Activated naive CD4-positive, alpha-beta T cell treated with anti-CD3 and anti-CD28 coated beads for 36 hours (primary cell): Measurements from ENCODE around the gene NMNAT2. TPM values are rescaled to one million over a fixed set of nuclear protein-coding genes. Genes with fewer than 3 reads are reported as not detected.

Source experiments
- CTCF ChIA-PET: fragments of 350-600 bp; sonication (Branson Sonifier 250); formaldehyde crosslinking; loops from one replicate; lab custom pipeline; 2021; ENCODE audit warnings: antibody characterized with exemption; lab: Charles Lee
- DNase-seq: peaks from one replicate; pipeline ENCODE4 v3.0.0-alpha.2; 2020
- H3K27ac Mint-ChIP-seq: one replicate; pipeline ENCODE4 v1.8.0; 2021; ENCODE audit warnings: mild to moderate bottlenecking, mixed read lengths
- H3K27me3 Mint-ChIP-seq: one replicate; pipeline ENCODE4 v1.8.0; 2021; ENCODE audit warnings: low read depth, mixed read lengths
- H3K36me3 Mint-ChIP-seq: one replicate; pipeline ENCODE4 v1.8.0; 2021; ENCODE audit warnings: low read depth, mixed read lengths
- H3K4me1 Mint-ChIP-seq: one replicate; pipeline ENCODE4 v1.8.0; 2021; ENCODE audit warnings: low read depth, mixed read lengths
- H3K4me3 Mint-ChIP-seq: one replicate; pipeline ENCODE4 v1.8.0; 2021; ENCODE audit warnings: mild to moderate bottlenecking, moderate library complexity, mixed read lengths
- H3K9me3 Mint-ChIP-seq: one replicate; pipeline ENCODE4 v1.8.0; 2021; ENCODE audit warnings: mixed read lengths
- intact Hi-C: fragments of 100-400 bp; cut with micrococcal nuclease; formaldehyde crosslinking; loops from one replicate; pipeline ENCODE4 v1.15.1; 2023
- total RNA-seq, 2 experiments: library from RNA; stranded (reverse); gene quantifications; one replicate each; pipeline ENCODE4 v1.2.3, GENCODE V29; 2021

The NMNAT2 gene
- total RNA-seq, 2 experiments from 2014 or later = not detected

GRCh38 chr1:183323849-183324683 is 94.1 kb downstream of the NMNAT2 start:
- Mint-ChIP-seq H3K4me1 (no peaks in the 10 kb centered on the region), H3K4me3 (no peak overlapping the region), H3K36me3 (no peaks in the 10 kb centered on the region), H3K27me3 (peaks cover 10% of the 10 kb centered on the region), H3K27ac (no peak overlapping the region), H3K9me3 (no peaks in the 10 kb centered on the region)
- CTCF ChIA-PET = no interaction called here
- intact Hi-C loops = no loop called here
- DNase-seq = peak; percentile 13

GRCh38 chr1:183319606-183320005 is 98.6 kb downstream of the NMNAT2 start:
- Mint-ChIP-seq H3K27me3 (peaks cover 10% of the 10 kb centered on the region), H3K27ac (no peak overlapping the region), H3K9me3 (no peaks in the 10 kb centered on the region), H3K4me3 (no peak overlapping the region), H3K36me3 (no peaks in the 10 kb centered on the region), H3K4me1 (no peaks in the 10 kb centered on the region)
- intact Hi-C loops = loop anchor here (10.0 kb wide), 1 partner anchor 355 kb away; no protein-coding TSS in a partner anchor
- DNase-seq = no peak
- CTCF ChIA-PET = no interaction called here

- intact Hi-C loops = loop anchor here (10.0 kb wide), 1 partner anchor 354 kb away; no protein-coding TSS in a partner anchor
- CTCF ChIA-PET = no interaction called here
- Mint-ChIP-seq H3K4me1 (no peaks in the 10 kb centered on the region), H3K27me3 (peaks cover 10% of the 10 kb centered on the region), H3K4me3 (no peak overlapping the region), H3K9me3 (no peaks in the 10 kb centered on the region), H3K27ac (no peak overlapping the region), H3K36me3 (no peaks in the 10 kb centered on the region)
- no peak for DNase-seq
Observed at GRCh38 chr1:183319051-183319450, 99.1 kb downstream of the NMNAT2 start.

- no peak overlapping the region for H3K4me3 Mint-ChIP-seq
- no peaks in the 10 kb centered on the region for H3K4me1 Mint-ChIP-seq
- CTCF ChIA-PET = no interaction called here
- no peaks in the 10 kb centered on the region for H3K9me3 Mint-ChIP-seq
- H3K27ac Mint-ChIP-seq = no peak overlapping the region
- peaks cover 10% of the 10 kb centered on the region for H3K27me3 Mint-ChIP-seq
- DNase-seq = peak; percentile 31
- no peaks in the 10 kb centered on the region for H3K36me3 Mint-ChIP-seq
- intact Hi-C loops = loop anchor here (1.0 to 10.0 kb wide), 2 partner anchors 37 to 354 kb away; no protein-coding TSS in a partner anchor
Observed at GRCh38 chr1:183318433-183318832, 99.7 kb downstream of the NMNAT2 start.

GRCh38 chr1:183315991-183316758 is 102.0 kb downstream of the NMNAT2 start:
- peaks cover 4% of the 10 kb centered on the region for H3K27me3 Mint-ChIP-seq
- peaks cover 3% of the 10 kb centered on the region for H3K4me1 Mint-ChIP-seq
- intact Hi-C loops = loop anchor here (10.0 kb wide), 1 partner anchor 351 kb away; no protein-coding TSS in a partner anchor
- DNase-seq = no peak
- no peak overlapping the region for H3K4me3 Mint-ChIP-seq
- CTCF ChIA-PET = interaction anchor here (0.6 kb wide), 1 partner anchor 1576 kb away, joined by 4 read pairs; no protein-coding TSS in a partner anchor
- no peak overlapping the region for H3K27ac Mint-ChIP-seq
- H3K36me3 Mint-ChIP-seq = no peaks in the 10 kb centered on the region
- H3K9me3 Mint-ChIP-seq = no peaks in the 10 kb centered on the region

- no peak overlapping the region for H3K27ac Mint-ChIP-seq
- intact Hi-C loops = loop anchor here (10.0 kb wide), 1 partner anchor 348 kb away; no protein-coding TSS in a partner anchor
Observed at GRCh38 chr1:183313063-183313462, 105.1 kb downstream of the NMNAT2 start.

GRCh38 chr1:183310753-183311479 is 107.3 kb downstream of the NMNAT2 start:
- DNase-seq = peak; percentile 37
- intact Hi-C loops = loop anchor here (10.0 kb wide), 1 partner anchor 346 kb away; no protein-coding TSS in a partner anchor
- H3K4me3 Mint-ChIP-seq = no peak overlapping the region
- H3K27me3 Mint-ChIP-seq = no peaks in the 10 kb centered on the region
- H3K27ac Mint-ChIP-seq = no peak overlapping the region
- peaks cover 12% of the 10 kb centered on the region for H3K4me1 Mint-ChIP-seq
- CTCF ChIA-PET = no interaction called here
- no peaks in the 10 kb centered on the region for H3K9me3 Mint-ChIP-seq
- H3K36me3 Mint-ChIP-seq = no peaks in the 10 kb centered on the region

More at GRCh38 chr1:183313063-183313462, 105.1 kb downstream of the NMNAT2 start:
- Mint-ChIP-seq H3K27me3 (no peaks in the 10 kb centered on the region), H3K9me3 (no peaks in the 10 kb centered on the region), H3K4me3 (no peak overlapping the region), H3K4me1 (peaks cover 12% of the 10 kb centered on the region), H3K36me3 (no peaks in the 10 kb centered on the region)
- CTCF ChIA-PET = no interaction called here
- no peak for DNase-seq

- no peak for DNase-seq
- H3K27me3 Mint-ChIP-seq = no peaks in the 10 kb centered on the region
- H3K4me3 Mint-ChIP-seq = no peak overlapping the region
- H3K36me3 Mint-ChIP-seq = no peaks in the 10 kb centered on the region
- no peak overlapping the region for H3K27ac Mint-ChIP-seq
- H3K9me3 Mint-ChIP-seq = no peaks in the 10 kb centered on the region
- H3K4me1 Mint-ChIP-seq = peaks cover 12% of the 10 kb centered on the region
- intact Hi-C loops = no loop called here
- CTCF ChIA-PET = no interaction called here
Observed at GRCh38 chr1:183308719-183309118, 109.5 kb downstream of the NMNAT2 start.

GRCh38 chr1:183306317-183307042 is 111.7 kb downstream of the NMNAT2 start:
- H3K27me3 Mint-ChIP-seq = no peaks in the 10 kb centered on the region
- CTCF ChIA-PET = interaction anchor here (1.0 to 1.2 kb wide), 3 partner anchors 8 to 45 kb away, joined by 3 to 4 read pairs (median 3); no protein-coding TSS in a partner anchor
- peaks cover 10% of the 10 kb centered on the region for H3K4me1 Mint-ChIP-seq
- no peaks in the 10 kb centered on the region for H3K36me3 Mint-ChIP-seq
- H3K9me3 Mint-ChIP-seq = no peaks in the 10 kb centered on the region
- intact Hi-C loops = no loop called here
- no peak overlapping the region for H3K27ac Mint-ChIP-seq
- no peak for DNase-seq
- H3K4me3 Mint-ChIP-seq = no peak overlapping the region

- H3K27me3 Mint-ChIP-seq = no peaks in the 10 kb centered on the region
- H3K9me3 Mint-ChIP-seq = no peaks in the 10 kb centered on the region
- H3K4me1 Mint-ChIP-seq = no peaks in the 10 kb centered on the region
- DNase-seq = no peak
- H3K36me3 Mint-ChIP-seq = no peaks in the 10 kb centered on the region
- no peak overlapping the region for H3K4me3 Mint-ChIP-seq
- no peak overlapping the region for H3K27ac Mint-ChIP-seq
- CTCF ChIA-PET = interaction anchor here (0.6 to 1.3 kb wide), 5 partner anchors 17 to 677 kb away, joined by 3 to 4 read pairs (median 3); no protein-coding TSS in a partner anchor
- intact Hi-C loops = no loop called here
Observed at GRCh38 chr1:183304440-183305107, 113.6 kb downstream of the NMNAT2 start.

- CTCF ChIA-PET = no interaction called here
- Mint-ChIP-seq H3K36me3 (no peaks in the 10 kb centered on the region), H3K27ac (no peak overlapping the region), H3K4me1 (no peaks in the 10 kb centered on the region), H3K4me3 (no peak overlapping the region), H3K27me3 (no peaks in the 10 kb centered on the region), H3K9me3 (no peaks in the 10 kb centered on the region)
- intact Hi-C loops = no loop called here
- DNase-seq = no peak
Observed at GRCh38 chr1:183303901-183304300, 114.3 kb downstream of the NMNAT2 start.
